ENCODE data around the gene ABLIM2.
"Not testable (repeated sequence)": the region's sequence is repeated elsewhere in the genome, so short reads cannot be mapped to it uniquely, and the experiment has no call there.

ABLIM2 gene

GRCh38 chr4:8155660-8156421 lies 2.8 kb downstream of the ABLIM2 start:
- no peak for DNase-seq

GRCh38 chr4:8155048-8155447 lies 3.6 kb downstream of the ABLIM2 start:
- no peak for DNase-seq

GRCh38 chr4:8153441-8153840 lies 5.2 kb downstream of the ABLIM2 start:
- no peak for DNase-seq

- DNase-seq = no peak
Observed at GRCh38 chr4:8152865-8153257, 5.8 kb downstream of the ABLIM2 start.

GRCh38 chr4:8152090-8152864 lies 6.3 kb downstream of the ABLIM2 start:
- DNase-seq = no peak

- DNase-seq = no peak
Observed at GRCh38 chr4:8151165-8151650, 7.4 kb downstream of the ABLIM2 start.

- no peak for DNase-seq
Observed at GRCh38 chr4:8150152-8151090, 8.2 kb downstream of the ABLIM2 start.

- DNase-seq = no peak
Observed at GRCh38 chr4:8149664-8150063, 8.9 kb downstream of the ABLIM2 start.

- no peak for DNase-seq
Observed at GRCh38 chr4:8148785-8149435, 9.7 kb downstream of the ABLIM2 start.

GRCh38 chr4:8148159-8148558 lies 10.5 kb downstream of the ABLIM2 start:
- no peak for DNase-seq

GRCh38 chr4:8147231-8147970 lies 11.2 kb downstream of the ABLIM2 start:
- DNase-seq = no peak

- DNase-seq = no peak
Observed at GRCh38 chr4:8146157-8146556, 12.5 kb downstream of the ABLIM2 start.

- DNase-seq = no peak
Observed at GRCh38 chr4:8144359-8144758, 14.3 kb downstream of the ABLIM2 start.

GRCh38 chr4:8143392-8144140 lies 15.0 kb downstream of the ABLIM2 start:
- DNase-seq = no peak

GRCh38 chr4:8142556-8142955 lies 16.1 kb downstream of the ABLIM2 start:
- no peak for DNase-seq

GRCh38 chr4:8141935-8142334 lies 16.7 kb downstream of the ABLIM2 start:
- DNase-seq = no peak

GRCh38 chr4:8140915-8141314 lies 17.7 kb downstream of the ABLIM2 start:
- no peak for DNase-seq

GRCh38 chr4:8139726-8140125 lies 18.9 kb downstream of the ABLIM2 start:
- DNase-seq = not testable (repeated sequence)

GRCh38 chr4:8136972-8137710 lies 21.5 kb downstream of the ABLIM2 start:
- DNase-seq = no peak

GRCh38 chr4:8136529-8136928 lies 22.1 kb downstream of the ABLIM2 start:
- no peak for DNase-seq

Measured in CD4-positive, alpha-beta T cell treated with Interleukin-12 subunit alpha and Interleukin-12 subunit beta, for 1 hour (primary cell).